Stimulated activated CD4-positive, alpha-beta T cell treated with anti-CD3 and anti-CD28 coated beads, Interleukin-12 subunit alpha, Interleukin-12 subunit beta, amount 100 ng/mL, for 4 hours (primary cell): ENCODE data around the gene KCNC3.

Experiments used
- DNase-seq: peaks from one replicate; pipeline ENCODE4 v3.0.0-alpha.2; 2020

Gene KCNC3

DNA sequence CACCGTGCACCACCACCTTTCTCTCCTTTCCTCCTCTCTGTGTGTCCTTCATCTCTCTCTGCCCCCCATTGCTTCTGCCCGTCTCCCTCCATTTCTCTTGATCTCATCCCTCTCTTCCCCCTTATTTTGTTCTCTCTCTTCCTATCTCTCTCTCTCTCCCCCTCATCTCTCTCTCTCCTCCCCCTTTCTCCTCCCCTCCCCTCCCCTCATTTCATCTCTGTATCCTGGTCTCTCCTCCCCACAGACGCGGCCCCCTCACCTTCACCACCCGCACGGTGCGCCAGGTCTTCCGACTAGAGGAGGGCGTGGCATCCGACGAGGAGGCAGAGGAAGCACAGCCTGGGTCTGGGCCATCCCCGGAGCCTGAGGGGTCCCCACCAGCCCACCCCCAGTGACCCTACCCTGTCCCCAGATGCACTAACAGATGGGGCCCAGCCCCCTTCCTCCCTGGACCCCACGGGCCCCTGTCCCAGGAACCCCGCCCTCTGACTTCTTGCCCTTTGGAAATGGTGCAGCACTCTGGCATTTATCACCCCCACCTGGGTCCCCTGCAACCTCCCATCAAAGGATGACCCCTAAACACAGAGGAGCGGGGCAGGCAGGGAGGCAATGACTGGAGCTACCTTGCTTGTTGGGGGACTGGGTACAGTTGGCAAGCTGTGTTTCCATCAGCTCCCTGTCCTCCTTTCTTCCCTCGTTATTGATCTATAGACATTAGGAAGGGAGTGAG lies 19.6 kb downstream of the KCNC3 start:
- DNase-seq, result no peak

DNA sequence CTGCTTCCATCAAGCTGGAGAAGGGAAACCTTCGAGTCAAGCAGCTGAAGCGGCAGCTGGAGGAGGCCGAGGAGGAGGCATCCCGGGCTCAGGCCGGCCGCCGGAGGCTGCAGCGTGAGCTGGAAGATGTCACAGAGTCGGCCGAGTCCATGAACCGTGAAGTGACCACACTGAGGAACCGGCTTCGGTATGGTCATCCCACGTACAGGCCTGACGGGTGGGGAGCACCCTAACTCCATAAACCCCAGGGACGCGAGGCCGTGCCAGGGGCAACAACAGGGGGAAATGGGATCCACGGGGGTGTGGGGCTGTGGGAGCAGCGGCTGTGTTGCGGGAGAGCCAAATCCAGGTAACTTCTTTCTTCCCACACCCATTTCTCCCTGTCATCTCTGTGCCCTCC lies 20.2 kb downstream of the KCNC3 start:
- no peak for DNase-seq

DNA sequence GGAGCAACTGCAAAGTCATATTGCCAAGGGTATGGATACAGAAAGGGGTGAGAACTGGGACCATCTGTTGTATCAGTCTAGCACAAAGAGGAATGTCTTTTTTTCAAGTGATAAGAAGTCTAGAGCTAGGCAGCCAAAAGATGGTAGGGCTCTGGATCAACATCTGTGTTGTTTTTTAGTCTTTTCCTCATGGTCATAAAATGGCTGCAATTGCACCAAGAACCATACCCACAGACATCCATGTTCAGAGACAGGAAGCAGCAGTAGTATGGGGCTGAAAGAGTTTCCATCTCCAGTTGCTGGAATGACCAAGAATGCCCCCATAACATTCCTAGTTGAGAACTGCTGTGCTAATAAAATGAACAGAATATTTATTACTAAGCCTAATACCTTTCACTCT lies 25.6 kb downstream of the KCNC3 start:
- no peak for DNase-seq

- DNase-seq, result no peak
These were observed 27.6 kb downstream of the KCNC3 start for GRCh38 chr19:50301607-50301971.

- DNase-seq, result no peak
These were observed 28.2 kb downstream of the KCNC3 start for GRCh38 chr19:50300814-50301606.

DNA sequence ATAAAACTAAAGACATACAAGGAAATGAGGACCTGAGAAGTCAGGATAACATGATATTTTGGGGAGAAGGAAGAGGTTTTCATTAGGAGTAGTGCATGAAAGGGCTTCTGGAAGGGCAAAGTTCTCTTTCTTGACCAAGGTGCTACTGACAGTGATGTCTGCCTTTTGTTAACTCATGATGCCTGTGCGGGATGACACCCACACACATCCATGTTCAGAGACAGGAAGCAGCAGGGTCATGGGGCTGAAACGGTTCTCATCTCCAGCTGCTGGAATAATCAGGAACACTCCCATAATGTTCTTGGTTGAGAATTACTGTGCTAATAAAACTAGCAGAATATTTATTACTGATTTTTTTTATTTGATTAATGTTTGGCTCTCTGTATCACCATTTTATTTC lies 29.1 kb downstream of the KCNC3 start:
- DNase-seq, result no peak

DNA sequence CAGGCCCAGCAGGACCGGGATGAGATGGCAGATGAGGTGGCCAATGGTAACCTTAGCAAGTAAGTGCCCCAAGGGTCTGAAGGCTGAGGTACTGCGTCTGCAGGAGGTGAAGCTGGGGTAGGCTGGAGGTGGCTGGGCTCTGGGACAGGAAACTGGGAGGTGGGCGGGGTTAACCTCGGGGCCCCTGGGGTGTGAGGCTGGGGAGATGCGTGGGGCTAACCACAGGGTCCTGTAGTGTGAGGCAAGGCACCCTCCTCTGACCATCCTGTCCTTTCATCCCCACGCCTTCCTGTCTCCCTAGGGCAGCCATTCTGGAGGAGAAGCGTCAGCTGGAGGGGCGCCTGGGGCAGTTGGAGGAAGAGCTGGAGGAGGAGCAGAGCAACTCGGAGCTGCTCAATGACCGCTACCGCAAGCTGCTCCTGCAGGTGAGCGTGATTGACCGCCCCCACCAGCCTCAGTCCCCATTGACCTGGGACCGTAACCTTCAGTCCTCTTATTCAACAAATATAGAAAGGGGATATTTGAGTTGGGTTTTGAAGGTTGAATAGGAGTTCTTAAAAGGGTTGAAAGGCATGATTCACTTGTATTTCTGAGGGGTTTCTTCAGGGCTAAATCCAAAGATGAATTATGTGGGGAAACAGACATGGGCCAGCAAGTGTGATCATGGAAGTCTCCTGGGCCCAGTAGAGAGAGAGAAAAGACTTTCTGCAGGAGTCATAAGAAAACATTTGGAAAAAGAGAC lies 35.7 kb downstream of the KCNC3 start:
- no peak for DNase-seq

GRCh38 chr19:50292216-50292827 lies 36.9 kb downstream of the KCNC3 start:
- DNase-seq, result no peak

- DNase-seq, result no peak
These were observed 38.4 kb downstream of the KCNC3 start for GRCh38 chr19:50290775-50291174.

GRCh38 chr19:50290011-50290410 lies 39.2 kb downstream of the KCNC3 start:
- DNase-seq, result no peak

DNA sequence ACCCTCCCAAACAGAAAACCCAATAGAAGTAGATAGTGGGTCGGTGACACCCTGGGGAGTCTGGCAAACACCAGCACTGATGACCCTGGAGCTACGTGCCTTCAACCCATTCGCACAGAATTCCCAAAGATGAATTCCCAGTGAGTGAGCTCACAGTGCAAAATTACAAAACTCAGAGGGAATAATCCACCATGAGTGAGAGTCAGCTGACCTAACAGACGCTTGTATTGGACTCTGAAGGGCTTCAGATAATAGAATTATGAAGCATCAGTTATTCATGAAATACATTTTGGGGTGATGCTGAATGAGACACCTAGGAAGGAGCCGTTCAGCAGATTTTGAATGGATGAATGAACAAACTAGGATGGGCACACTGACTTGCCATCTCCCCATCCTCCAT lies 40.2 kb downstream of the KCNC3 start:
- DNase-seq, result no peak

GRCh38 chr19:50287331-50287730 lies 41.8 kb downstream of the KCNC3 start:
- no peak for DNase-seq

DNA sequence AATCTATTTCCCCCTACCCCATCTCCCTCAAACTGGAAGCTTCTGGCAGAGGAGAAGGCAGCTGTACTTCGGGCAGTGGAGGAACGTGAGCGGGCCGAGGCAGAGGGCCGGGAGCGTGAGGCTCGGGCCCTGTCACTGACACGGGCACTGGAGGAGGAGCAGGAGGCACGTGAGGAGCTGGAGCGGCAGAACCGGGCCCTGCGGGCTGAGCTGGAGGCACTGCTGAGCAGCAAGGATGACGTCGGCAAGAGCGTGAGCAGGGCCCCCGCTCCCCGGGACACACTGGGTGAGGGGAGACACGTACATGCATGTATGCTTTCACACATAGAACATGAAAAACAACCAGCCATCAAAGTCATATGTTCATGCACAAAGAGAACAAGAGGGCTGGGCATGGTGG lies 42.7 kb downstream of the KCNC3 start:
- DNase-seq, result no peak

GRCh38 chr19:50285833-50286232 lies 43.3 kb downstream of the KCNC3 start:
- DNase-seq, result no peak

DNA sequence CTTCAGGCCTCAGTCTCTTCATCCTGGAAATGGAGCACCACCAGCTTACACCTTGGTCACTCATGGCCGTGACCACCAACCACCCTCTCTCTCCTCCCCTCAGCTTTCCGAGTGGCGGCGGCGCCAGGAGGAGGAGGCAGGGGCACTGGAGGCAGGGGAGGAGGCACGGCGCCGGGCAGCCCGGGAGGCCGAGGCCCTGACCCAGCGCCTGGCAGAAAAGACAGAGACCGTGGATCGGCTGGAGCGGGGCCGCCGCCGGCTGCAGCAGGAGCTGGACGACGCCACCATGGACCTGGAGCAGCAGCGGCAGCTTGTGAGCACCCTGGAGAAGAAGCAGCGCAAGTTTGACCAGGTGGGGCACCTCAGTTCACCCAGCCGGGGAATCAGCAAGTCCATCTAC lies 47.7 kb downstream of the KCNC3 start:
- no peak for DNase-seq

- no peak for DNase-seq
These were observed 48.2 kb downstream of the KCNC3 start for GRCh38 chr19:50280983-50281382.

GRCh38 chr19:50280074-50280473 lies 49.1 kb downstream of the KCNC3 start:
- no peak for DNase-seq

GRCh38 chr19:50277966-50278580 lies 51.1 kb downstream of the KCNC3 start:
- DNase-seq, result no peak

GRCh38 chr19:50276370-50277063 lies 52.7 kb downstream of the KCNC3 start:
- DNase-seq, result no peak

DNA sequence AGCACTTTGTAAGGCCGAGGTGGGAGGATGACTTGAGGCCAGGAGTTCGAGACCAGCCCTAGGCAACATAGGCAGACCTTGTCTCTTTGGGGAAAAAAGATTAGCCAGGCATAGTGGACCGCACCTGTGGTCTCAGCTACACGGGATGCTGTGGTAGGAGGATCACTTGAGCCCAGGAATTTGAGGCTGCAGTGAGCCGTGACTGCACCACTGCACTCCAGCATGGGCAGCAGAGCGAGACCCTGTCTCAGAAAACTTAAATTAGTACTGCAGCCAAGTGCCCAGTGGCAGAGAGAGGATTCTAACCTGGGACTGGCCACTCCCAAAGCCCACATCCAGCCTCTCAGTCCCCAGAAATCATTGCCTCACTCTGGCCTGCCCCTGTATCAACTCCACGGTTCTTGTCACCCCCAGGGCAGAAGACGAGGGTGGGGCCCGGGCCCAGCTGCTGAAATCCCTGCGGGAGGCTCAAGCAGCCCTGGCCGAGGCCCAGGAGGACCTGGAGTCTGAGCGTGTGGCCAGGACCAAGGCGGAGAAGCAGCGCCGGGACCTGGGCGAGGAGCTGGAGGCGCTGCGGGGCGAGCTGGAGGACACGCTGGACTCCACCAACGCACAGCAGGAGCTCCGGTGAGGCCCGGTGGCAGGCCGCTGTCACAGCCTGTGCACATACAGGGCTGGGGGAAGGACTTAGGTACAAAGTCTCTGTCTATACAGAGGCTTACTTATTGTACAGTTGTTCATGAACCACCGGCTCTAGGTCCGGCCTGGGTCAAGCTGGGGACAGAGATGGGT lies 53.4 kb downstream of the KCNC3 start:
- DNase-seq, result no peak

- DNase-seq, result no peak
These were observed 55.4 kb downstream of the KCNC3 start for GRCh38 chr19:50273821-50274220.
